ENCODE data around the gene SNRPD3.
"Not testable (repeated sequence)": the region's sequence is repeated elsewhere in the genome, so short reads cannot be mapped to it uniquely, and the experiment has no call there.

SNRPD3 gene

DNA sequence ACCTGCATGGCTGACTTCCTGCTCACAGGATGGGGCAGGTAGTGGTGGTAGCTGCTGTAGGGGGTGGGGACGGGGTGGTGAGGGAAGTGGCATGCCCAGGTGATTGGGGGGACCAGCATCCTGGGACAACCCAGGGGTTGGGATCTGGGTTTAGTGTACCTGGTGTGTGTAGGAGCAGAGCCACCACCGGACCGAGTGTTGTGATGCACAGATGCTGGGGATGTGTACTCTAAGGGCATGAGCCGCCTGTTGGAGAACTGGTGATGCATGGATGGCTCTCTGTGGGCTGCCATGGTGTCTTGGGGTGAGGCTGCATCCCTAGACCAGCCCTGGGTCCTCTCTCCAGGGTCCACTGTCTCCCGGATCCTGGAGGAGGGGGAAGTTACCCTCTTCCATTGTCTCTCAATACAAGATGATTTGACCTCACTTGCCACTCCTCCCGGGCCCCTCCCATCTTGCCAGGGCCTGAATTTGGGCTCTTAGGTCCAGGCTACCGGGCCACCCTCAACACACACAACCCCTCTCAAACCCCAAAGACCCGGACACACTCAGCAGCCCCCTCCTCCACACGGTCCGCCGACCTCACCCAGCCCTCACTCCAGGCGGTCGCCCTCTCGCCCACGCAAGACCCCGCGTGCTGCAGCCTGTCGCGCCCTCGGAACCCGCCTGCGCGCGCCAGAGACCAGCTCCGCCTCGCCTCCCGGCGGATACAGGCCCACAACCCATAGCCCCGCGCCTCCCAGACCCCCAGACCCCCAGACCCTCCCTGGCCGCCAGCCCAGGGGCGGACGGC is 36.5 kb downstream of the SNRPD3 start:
- Histone ChIP-seq H3K27ac (ENCODE audit: low read length) (no peak overlapping the region), H3K36me3 (ENCODE audit: control insufficient read depth, insufficient read depth, low read length) (peaks cover 3% of the 10 kb centered on the region), H3K4me3 (ENCODE audit: low read length) (peak overlapping the region; percentile 67; the same call in 1 of the 2 replicates), H3K4me1 (ENCODE audit: control insufficient read depth, insufficient read depth, low read length) (no peaks in the 10 kb centered on the region; the same call in 1 of the 2 replicates), H3K27me3 (ENCODE audit: control insufficient read depth, insufficient read depth, low read length) (no peaks in the 10 kb centered on the region), H3K9me3 (ENCODE audit: control insufficient read depth, insufficient read depth, low read length) (no peaks in the 10 kb centered on the region)
- DNase-seq (ENCODE audit: low read depth, low spot score): no peak
- no CpG with 5 or more reads among the region's 33 CpGs for WGBS (ENCODE audit: insufficient coverage, insufficient read length)

DNA sequence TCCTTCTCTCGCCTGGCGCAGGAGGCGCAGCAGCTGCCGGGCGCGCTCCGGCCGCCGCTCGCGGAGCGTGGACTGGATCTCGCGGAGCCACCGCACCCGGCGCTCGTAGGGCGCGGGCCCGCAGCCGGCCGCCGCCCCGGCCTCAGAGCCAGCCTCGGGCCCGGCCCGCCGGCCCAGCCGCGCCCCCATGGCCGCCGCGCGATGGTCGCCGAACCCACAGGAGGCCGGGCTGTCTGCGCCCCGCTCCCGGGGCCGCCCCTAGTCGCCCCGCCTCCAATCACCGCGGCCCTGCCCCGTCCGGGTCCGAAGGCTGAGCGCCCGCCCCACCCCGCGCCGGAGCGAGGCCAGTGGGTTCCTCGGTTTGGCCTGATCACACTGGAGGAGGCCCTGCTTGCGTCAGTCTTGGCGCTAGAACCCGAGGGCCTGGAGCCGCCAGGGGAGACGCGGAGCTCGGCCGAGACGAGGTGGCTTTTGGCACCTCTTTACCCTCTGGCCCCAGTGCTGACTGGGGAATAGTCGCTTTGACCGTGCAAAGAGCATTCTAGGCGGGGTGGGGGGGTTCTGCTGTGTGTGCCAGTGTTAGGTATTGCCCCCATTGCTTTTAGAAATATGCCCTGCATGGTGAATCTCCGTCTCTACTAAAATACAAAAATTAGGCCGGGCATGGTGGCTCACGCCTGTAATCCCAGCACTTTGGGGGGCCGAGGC is 37.2 kb downstream of the SNRPD3 start, which contains the start of gene LRRC75B:
TSS of gene LRRC75B (minus strand) at position 223 of the 708 bp plus-strand sequence. CDS start at position 189, 34 bp downstream.
- Histone ChIP-seq H3K27ac (ENCODE audit: low read length) (no peak within 1 kb of the TSS), H3K9me3 (ENCODE audit: control insufficient read depth, insufficient read depth, low read length) (no peaks in the 10 kb centered on the region)
- peak; percentile 58 for DNase-seq (ENCODE audit: low read depth, low spot score)

DNA sequence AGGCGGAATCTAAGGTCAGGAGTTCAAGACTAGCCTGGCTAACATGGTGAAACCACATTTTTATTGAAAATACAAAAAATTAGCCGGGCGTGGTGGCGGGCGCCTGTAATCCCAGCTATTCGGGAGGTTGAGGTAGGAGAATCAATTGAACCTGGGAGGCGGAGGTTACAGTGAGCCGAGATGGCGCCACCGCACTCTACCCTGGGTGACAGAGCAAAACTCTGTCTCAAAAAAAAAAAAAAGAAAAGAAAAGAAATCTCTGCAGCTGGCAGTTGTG is 37.7 kb downstream of the SNRPD3 start:
- not testable (repeated sequence) for H3K27me3 ChIP-seq (ENCODE audit: control insufficient read depth, insufficient read depth, low read length); H3K27ac ChIP-seq (ENCODE audit: low read length); H3K4me1 ChIP-seq (ENCODE audit: control insufficient read depth, insufficient read depth, low read length); H3K4me3 ChIP-seq (ENCODE audit: low read length); DNase-seq (ENCODE audit: low read depth, low spot score); H3K9me3 ChIP-seq (ENCODE audit: control insufficient read depth, insufficient read depth, low read length); H3K36me3 ChIP-seq (ENCODE audit: control insufficient read depth, insufficient read depth, low read length)
- no CpG with 5 or more reads among the region's 10 CpGs for WGBS (ENCODE audit: insufficient coverage, insufficient read length)

More for the DNA sequence above, 37.2 kb downstream of the SNRPD3 start, which contains the start of gene LRRC75B:
- H3K4me1 ChIP-seq (ENCODE audit: control insufficient read depth, insufficient read depth, low read length): no peaks in the 10 kb centered on the region; the same call in 1 of the 2 replicates
- no peaks in the 10 kb centered on the region for H3K27me3 ChIP-seq (ENCODE audit: control insufficient read depth, insufficient read depth, low read length)
- no CpG with 5 or more reads among the region's 72 CpGs for WGBS (ENCODE audit: insufficient coverage, insufficient read length)
- peaks cover under 1% of the 10 kb centered on the region; the same call in 1 of the 2 replicates for H3K36me3 ChIP-seq (ENCODE audit: control insufficient read depth, insufficient read depth, low read length)
- H3K4me3 ChIP-seq (ENCODE audit: low read length): peak within 1 kb of the TSS; percentile 67; the same call in 1 of the 2 replicates

DNA sequence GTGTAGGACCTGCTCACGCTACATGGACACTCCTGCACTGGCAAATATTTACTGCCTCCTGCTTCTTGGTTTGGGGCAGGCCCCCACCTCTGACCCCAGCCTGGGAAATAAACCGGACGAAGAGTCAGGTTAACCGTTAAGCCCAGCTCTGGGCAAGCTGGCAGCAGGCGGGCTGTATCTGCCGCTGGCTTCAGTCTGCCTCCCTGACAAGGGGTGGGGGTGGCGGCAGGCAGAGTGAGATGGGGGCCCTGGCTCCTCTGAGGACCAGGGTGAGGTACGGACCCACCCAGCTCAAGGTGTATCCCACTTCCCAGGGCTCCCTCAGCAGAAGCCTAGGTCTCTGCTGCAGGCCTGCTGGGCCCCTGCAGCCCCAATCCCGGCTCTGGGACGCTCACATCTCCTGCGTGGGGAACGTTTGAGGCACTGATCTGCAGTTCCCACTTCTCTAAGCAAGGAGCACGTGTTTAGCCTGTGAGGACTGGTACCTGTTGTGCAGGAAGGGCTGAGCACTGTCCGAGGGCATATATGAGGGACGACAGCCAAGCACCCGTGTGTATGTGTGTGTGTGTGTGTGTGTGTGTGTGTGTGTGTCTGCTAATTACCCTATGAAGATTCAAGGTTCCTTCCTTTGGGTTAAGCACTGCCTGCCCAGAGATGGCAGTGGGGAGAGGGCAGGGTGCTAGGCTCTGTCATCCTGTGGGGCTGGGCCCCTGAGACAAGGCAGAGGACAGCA is 38.2 kb downstream of the SNRPD3 start:
- Histone ChIP-seq H3K4me1 (ENCODE audit: control insufficient read depth, insufficient read depth, low read length) (no peaks in the 10 kb centered on the region; the same call in 1 of the 2 replicates), H3K27ac (ENCODE audit: low read length) (no peak overlapping the region), H3K36me3 (ENCODE audit: control insufficient read depth, insufficient read depth, low read length) (no peaks in the 10 kb centered on the region; the same call in 1 of the 2 replicates), H3K9me3 (ENCODE audit: control insufficient read depth, insufficient read depth, low read length) (no peaks in the 10 kb centered on the region), H3K4me3 (ENCODE audit: low read length) (no peak overlapping the region), H3K27me3 (ENCODE audit: control insufficient read depth, insufficient read depth, low read length) (no peaks in the 10 kb centered on the region)
- no CpG with 5 or more reads among the region's 16 CpGs for WGBS (ENCODE audit: insufficient coverage, insufficient read length)
- no peak for DNase-seq (ENCODE audit: low read depth, low spot score)

DNA sequence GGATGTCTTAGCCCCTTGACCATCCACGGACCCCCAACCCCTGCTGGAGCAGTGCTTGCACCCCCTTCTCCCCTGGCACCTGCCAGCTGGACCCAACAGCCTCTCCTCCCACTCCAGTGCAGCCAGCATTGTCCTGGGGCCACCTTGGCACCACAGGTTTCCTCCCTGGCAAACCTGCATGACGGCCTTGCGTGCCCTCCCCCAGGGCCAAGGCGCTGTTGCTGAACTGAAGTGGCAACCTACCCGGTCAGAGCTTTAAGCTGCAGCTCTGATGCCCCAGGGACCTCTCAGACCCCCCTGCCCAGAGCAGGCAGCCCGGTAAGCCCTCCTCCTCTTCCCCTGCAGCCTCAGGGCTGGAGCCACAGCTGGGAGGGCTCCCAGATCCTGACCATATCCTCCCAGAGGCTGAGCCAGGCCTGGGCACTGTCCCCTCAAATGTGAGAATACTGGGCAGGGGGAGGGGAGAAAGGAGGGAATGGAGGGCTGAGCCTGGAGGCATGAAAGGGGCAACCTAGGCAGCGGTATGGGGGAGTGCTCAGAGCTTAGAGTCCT is 38.8 kb downstream of the SNRPD3 start:
- DNase-seq (ENCODE audit: low read depth, low spot score): no peak
- no peaks in the 10 kb centered on the region for H3K9me3 ChIP-seq (ENCODE audit: control insufficient read depth, insufficient read depth, low read length)
- H3K36me3 ChIP-seq (ENCODE audit: control insufficient read depth, insufficient read depth, low read length): no peaks in the 10 kb centered on the region; the same call in 1 of the 2 replicates
- no peaks in the 10 kb centered on the region for H3K27me3 ChIP-seq (ENCODE audit: control insufficient read depth, insufficient read depth, low read length)
- H3K27ac ChIP-seq (ENCODE audit: low read length): no peak overlapping the region
- WGBS (ENCODE audit: insufficient coverage, insufficient read length): no CpG with 5 or more reads among the region's 7 CpGs
- peaks cover under 1% of the 10 kb centered on the region for H3K4me1 ChIP-seq (ENCODE audit: control insufficient read depth, insufficient read depth, low read length)
- H3K4me3 ChIP-seq (ENCODE audit: low read length): no peak overlapping the region

DNA sequence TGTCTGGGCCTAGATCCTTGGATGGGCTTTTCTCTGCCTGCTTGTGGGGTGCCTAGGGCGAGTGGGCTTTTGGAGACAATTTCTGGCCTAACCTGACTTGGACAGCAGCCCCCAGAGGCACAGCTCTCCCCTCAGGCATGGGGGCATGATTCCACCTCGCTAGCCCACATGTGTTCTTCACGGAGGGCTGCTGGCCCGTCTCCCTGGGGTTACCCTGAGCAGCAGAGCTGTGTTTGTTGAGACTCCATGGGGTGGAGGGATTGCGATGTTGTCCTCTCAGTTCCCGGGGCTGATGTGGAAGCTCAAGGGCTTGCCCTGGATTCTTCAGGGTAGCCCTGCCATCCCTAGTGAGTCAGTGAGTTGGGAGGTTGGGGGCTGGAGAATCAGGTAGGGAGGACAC is 39.4 kb downstream of the SNRPD3 start:
- H3K27ac ChIP-seq (ENCODE audit: low read length): no peak overlapping the region
- H3K4me3 ChIP-seq (ENCODE audit: low read length): no peak overlapping the region
- no peaks in the 10 kb centered on the region for H3K36me3 ChIP-seq (ENCODE audit: control insufficient read depth, insufficient read depth, low read length)
- H3K4me1 ChIP-seq (ENCODE audit: control insufficient read depth, insufficient read depth, low read length): peaks cover 2% of the 10 kb centered on the region
- WGBS (ENCODE audit: insufficient coverage, insufficient read length): no CpG with 5 or more reads among the region's 6 CpGs
- H3K27me3 ChIP-seq (ENCODE audit: control insufficient read depth, insufficient read depth, low read length): no peaks in the 10 kb centered on the region
- no peaks in the 10 kb centered on the region for H3K9me3 ChIP-seq (ENCODE audit: control insufficient read depth, insufficient read depth, low read length)
- DNase-seq (ENCODE audit: low read depth, low spot score): no peak

DNA sequence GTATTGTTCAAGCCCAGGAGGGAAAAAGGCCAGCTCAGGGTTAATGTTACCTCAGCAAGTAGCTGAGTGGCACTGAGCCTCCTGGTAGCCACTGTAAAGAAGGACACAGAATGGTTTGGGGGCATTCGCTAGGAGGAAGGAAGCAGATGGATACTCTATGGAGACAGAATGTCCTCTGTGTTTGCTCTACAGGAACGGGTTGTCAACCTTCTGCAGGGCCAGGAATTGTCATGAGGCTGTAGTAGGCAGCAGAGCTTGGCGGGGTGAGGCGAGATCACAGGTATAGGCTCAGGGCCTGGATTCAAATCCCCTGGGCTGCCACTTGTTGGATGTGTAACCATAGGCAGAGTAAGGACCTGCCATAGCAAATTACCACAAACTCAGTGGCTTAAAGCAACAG is 40.1 kb downstream of the SNRPD3 start:
- Histone ChIP-seq H3K27me3 (ENCODE audit: control insufficient read depth, insufficient read depth, low read length) (no peaks in the 10 kb centered on the region), H3K4me1 (ENCODE audit: control insufficient read depth, insufficient read depth, low read length) (peaks cover 2% of the 10 kb centered on the region), H3K4me3 (ENCODE audit: low read length) (no peak overlapping the region), H3K36me3 (ENCODE audit: control insufficient read depth, insufficient read depth, low read length) (no peaks in the 10 kb centered on the region), H3K9me3 (ENCODE audit: control insufficient read depth, insufficient read depth, low read length) (no peaks in the 10 kb centered on the region), H3K27ac (ENCODE audit: low read length) (no peak overlapping the region)
- WGBS (ENCODE audit: insufficient coverage, insufficient read length): no CpG with 5 or more reads among the region's 4 CpGs
- DNase-seq (ENCODE audit: low read depth, low spot score): no peak

DNA sequence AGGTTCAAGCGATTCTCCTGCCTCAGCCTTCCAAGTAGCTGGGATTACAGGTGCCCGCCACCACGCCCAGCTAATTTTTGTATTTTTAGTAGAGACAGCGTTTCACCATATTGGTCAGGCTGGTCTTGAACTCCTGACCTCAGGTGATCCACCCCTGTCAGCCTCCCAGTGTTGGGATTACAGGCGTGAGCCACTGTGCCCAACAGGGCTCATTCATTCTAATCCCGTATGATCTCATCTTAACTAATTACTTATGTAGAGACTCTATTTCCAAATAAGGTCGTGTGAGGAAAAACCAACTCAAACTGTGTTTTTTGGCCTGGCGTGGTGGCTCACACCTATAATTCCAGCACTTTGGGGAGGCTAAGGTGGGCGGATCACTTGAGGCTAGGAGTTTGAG is 41.3 kb downstream of the SNRPD3 start:
- not testable (repeated sequence) for DNase-seq (ENCODE audit: low read depth, low spot score); H3K9me3 ChIP-seq (ENCODE audit: control insufficient read depth, insufficient read depth, low read length); H3K4me3 ChIP-seq (ENCODE audit: low read length); H3K36me3 ChIP-seq (ENCODE audit: control insufficient read depth, insufficient read depth, low read length); H3K27ac ChIP-seq (ENCODE audit: low read length); H3K4me1 ChIP-seq (ENCODE audit: control insufficient read depth, insufficient read depth, low read length); H3K27me3 ChIP-seq (ENCODE audit: control insufficient read depth, insufficient read depth, low read length)
- WGBS (ENCODE audit: insufficient coverage, insufficient read length): no CpG with 5 or more reads among the region's 9 CpGs

DNA sequence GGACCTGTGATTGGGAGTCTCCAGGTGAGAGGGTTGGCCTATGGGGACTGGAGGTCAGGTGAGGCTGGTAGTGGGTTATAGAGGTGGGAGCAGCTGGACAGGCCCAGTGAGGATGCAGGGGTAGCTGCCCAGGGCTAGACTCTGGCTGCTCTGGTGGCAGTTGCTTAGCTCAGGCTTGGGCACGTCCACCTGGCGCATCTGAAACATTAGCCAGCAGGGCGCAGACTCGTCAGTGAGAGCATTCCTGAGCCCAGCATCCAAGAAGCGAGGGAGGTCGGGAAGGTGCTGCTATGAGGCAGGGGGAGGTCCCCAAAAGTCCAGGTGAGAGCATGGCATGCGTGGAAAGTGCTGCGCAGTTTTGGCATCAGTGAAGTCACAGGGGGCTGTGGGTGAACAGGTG is 43.7 kb downstream of the SNRPD3 start:
- no CpG with 5 or more reads among the region's 8 CpGs for WGBS (ENCODE audit: insufficient coverage, insufficient read length)
- no peak overlapping the region for H3K27ac ChIP-seq (ENCODE audit: low read length)
- DNase-seq (ENCODE audit: low read depth, low spot score): no peak
- peaks cover 7% of the 10 kb centered on the region for H3K4me1 ChIP-seq (ENCODE audit: control insufficient read depth, insufficient read depth, low read length)
- H3K9me3 ChIP-seq (ENCODE audit: control insufficient read depth, insufficient read depth, low read length): no peaks in the 10 kb centered on the region
- no peaks in the 10 kb centered on the region for H3K27me3 ChIP-seq (ENCODE audit: control insufficient read depth, insufficient read depth, low read length)
- no peak overlapping the region for H3K4me3 ChIP-seq (ENCODE audit: low read length)
- H3K36me3 ChIP-seq (ENCODE audit: control insufficient read depth, insufficient read depth, low read length): no peaks in the 10 kb centered on the region

Measured in iPS DF 6.9 (cell line).